Thyroid gland (tissue), 4 donors: ENCODE data around the gene RASSF4.

Experiments used
- CTCF ChIP-seq, 6 experiments: fragments of 200-600 bp in 3 of 6; fragments of 450-650 bp in 3 of 6; sonication (generic) in 3 of 6; IDR thresholded peaks; one replicate each; pipeline ENCODE4 v1.5.1; 2016 to 2019; ENCODE audit warnings: antibody characterized with exemption in 6 of 6, mild to moderate bottlenecking in 2 of 6, inconsistent platforms in 1 of 6, moderate library complexity in 1 of 6
- POLR2A ChIP-seq, 2 donors: fragments of 450-650 bp; IDR thresholded peaks; one replicate each; pipeline ENCODE4 v1.6.1; 2017; ENCODE audit warnings: antibody characterized with exemption in 2 of 2, mild to moderate bottlenecking in 2 of 2, moderate library complexity in 1 of 2

- TF ChIP-seq CTCF (IDR thresholded peaks at IDR 0.05) (no peak), POLR2A (IDR thresholded peaks at IDR 0.05) (no peak)
These were observed 7.9 kb upstream of the RASSF4 start for GRCh38 chr10:44951576-44952226.
